Stimulated activated CD8-positive, alpha-beta memory T cell treated with anti-CD3 and anti-CD28 coated beads, Interleukin-15, amount 100 ng/mL, for 1 hour (primary cell): Measurements from ENCODE around the gene FBXO33.
"Not testable (repeated sequence)": the region's sequence is repeated elsewhere in the genome, so short reads cannot be mapped to it uniquely, and the experiment has no call there.

Source experiments
- DNase-seq: peaks from one replicate; pipeline ENCODE4 v3.0.0-alpha.2; 2020; ENCODE audit warnings: low read depth

Gene FBXO33

GRCh38 chr14:39369029-39369428, 63.2 kb downstream of the FBXO33 start:
- no peak for DNase-seq

DNA sequence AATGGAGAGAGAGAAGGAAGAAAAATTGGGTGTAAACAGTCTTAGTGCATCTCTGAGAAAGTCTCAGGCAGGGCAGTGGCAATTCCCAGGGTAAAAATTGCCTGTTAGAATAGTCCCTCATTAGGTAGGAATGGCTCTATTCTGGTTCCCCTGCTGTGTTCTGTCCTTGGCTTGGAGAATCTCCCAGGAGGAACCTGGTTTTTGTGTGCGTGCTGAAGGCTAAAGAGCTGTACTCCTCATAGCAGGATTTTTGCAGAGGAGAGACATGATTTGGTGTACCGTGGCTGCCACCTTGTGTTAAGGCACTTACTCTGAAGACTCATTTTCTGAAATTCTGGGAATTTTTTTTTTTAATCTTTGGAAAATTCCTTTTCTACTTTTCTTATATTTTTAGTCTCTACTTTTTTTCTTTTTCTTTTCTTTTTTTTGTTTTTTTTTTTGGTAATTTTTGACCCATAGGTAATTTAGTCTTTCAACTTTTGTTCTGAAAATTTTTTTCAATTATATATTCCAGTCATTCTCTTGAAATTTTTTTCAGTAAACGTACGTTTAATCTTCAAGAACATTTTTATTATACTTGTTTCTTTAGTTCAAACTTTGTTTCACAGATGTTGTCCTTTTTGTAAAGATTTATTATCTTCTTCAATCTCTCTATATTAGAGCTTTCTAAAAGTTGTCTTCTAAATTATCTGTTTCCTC, 63.8 kb downstream of the FBXO33 start:
- DNase-seq = no peak

DNA sequence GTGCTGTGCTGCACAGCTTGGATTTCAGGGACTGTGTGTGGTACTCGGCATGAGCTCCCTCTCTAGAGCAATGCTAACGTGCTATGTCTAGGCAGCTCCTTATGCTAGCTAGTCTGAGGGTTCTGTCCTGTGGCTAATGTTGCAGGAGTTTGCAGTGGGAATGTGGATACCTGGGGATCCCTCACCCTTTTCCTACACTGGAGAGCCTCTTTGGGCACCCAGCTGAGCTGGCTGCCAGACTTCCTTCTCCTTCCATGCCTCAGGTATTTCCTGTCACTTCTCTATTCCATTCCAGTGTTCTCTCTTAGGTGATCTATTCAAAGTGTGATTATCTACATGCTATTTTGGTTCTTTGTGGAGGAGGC, 64.9 kb downstream of the FBXO33 start:
- DNase-seq = no peak

GRCh38 chr14:39366460-39367386, 65.5 kb downstream of the FBXO33 start:
- no peak for DNase-seq

DNA sequence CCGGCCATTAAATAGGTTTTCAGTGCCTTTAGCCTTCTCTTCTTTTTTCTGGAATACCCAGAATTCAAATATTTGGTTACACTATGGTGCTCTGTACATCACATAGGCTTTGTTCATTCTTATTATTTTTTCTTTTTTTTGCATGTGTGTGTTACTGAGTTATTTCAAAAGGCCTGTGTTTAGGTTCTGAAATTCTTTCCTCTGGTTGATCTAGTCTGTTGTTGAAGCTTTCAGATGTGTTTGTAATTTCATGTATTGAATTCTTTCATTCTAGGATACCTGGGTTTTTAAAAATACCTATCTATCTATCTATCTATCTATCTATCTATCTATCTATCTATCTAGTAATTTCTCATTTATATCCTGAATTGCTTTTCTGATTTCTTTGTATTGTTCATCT, 66.9 kb downstream of the FBXO33 start:
- no peak for DNase-seq

DNA sequence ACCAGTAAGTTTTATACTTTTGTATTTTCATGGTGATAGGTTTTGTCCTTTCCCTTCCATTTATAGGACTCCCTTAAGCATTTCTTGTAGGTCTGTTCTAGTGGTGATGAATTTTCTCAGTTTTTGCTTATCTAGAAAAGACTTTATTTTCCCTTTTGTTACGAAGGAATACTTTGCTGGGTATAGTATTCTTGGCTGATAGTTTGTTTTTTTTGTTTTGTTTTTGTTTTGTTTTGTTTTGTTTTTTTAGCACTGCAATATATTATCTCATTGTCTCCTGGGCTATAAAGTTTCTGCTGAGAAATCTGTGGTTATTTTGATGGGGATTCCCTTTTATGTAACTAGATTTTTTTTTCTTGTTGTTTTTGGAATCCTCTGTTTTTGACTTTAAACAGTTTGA, 67.7 kb downstream of the FBXO33 start:
- no peak for DNase-seq

DNA sequence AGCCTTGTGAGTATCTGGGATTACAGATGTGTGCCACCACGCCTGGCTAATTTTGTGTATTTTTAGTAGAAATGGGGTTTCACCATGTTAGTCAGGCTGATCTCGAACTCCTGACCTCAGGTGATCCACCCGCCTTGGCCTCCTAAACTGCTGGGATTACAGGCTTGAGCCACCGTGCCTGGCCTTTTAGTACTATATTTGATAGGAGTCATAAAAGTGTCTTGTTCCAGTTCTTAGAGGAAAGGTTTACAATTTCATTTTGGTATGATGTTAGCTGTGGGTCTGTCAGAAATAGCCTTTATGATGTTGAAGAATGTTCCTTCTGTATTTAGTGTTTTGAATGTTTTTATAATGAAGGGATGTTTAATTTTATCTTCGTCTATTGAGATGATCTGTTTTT, 70.7 kb downstream of the FBXO33 start:
- DNase-seq = not testable (repeated sequence)

GRCh38 chr14:39360316-39360715, 71.9 kb downstream of the FBXO33 start:
- no peak for DNase-seq

DNA sequence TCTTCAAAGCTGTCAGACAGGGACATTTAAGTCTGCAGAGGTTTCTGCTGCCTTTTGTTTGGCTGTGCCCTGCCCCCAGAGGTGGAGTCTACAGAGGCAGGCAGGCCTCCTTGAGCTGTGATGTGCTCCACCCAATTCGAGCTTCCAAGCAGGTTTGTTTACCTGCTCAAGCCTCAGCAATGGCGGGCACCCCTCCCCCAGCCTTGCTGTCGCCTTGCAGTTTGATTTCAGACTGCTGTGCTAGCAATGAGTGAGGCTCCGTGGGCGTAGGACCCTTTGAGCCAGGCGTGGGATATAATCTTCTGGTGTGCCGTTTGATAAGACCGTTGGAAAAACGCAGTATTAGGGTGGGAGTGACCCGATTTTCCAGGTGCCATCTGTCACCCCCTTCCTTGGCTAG, 73.2 kb downstream of the FBXO33 start:
- DNase-seq = not testable (repeated sequence)

- DNase-seq = no peak
These were observed 80.5 kb downstream of the FBXO33 start for GRCh38 chr14:39351708-39352107.

DNA sequence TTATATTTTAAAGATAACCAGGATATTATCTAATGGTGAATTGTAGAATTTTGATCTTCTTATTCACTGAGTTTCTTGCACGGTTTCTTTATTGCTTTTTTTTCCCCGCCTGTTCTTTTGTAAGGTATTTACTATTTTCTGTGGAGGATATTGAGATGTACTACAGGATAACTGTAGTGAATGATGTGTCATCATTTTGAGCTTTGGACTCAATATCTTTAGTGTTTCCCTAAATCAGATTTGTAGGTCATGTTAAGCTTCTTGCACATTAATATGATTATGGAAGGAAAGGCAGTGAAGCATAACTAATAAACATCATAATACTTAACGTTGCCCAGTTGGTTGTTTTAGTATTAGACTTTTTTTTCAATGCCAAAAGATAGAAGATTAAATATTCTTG, 81.4 kb downstream of the FBXO33 start:
- DNase-seq = no peak
